Activated CD8-positive, alpha-beta memory T cell treated with anti-CD3 and anti-CD28 coated beads for 24 hours (primary cell): ENCODE measurements around the gene ZNF335.
"Not testable (repeated sequence)": the region's sequence is repeated elsewhere in the genome, so short reads cannot be mapped to it uniquely, and the experiment has no call there.

Source experiments
- DNase-seq: peaks from one replicate; pipeline ENCODE4 v3.0.0-alpha.2; 2020

The ZNF335 gene

DNA sequence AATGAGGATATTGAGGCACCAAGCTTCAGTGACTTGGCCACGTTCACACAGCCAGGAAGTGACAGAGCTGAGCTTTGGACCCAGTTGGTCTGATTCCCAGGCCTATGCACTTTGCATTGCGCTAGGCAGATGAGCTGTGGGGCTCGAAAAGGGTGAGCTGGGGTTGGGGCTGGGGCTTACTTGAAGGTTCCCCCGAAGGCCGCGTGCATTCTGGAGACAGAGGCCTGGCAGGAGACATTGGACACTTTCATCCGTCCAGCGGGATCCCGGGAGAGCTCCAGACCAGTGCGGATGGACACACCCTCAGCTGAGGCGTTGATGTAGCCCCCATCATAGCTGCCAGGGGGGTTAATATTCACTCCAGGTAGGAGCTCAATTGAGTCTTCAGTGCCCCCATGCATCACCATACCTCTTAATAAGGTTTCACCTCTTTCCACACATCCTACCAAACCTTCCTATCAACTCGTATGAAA, 62.6 kb downstream of the ZNF335 start:
- no peak for DNase-seq

DNA sequence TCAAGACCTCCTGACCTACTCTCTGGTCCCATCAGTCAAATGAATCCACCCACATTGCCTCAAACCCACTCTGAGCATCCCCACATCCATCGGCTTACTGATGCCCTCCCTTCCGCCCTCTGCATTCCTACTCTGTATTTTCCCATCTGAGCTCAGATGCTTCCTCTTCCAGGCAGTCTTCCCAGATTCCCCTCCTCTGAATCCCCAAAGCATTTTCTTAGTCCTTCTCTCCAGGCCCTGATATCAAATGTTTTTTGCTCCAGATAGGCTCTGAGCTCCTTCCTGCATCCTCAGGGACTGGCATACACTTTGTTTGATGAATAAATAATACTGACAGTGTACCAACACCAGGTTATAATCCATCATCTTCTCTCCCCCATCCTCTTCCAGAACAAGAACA, 63.9 kb downstream of the ZNF335 start:
- no peak for DNase-seq

DNA sequence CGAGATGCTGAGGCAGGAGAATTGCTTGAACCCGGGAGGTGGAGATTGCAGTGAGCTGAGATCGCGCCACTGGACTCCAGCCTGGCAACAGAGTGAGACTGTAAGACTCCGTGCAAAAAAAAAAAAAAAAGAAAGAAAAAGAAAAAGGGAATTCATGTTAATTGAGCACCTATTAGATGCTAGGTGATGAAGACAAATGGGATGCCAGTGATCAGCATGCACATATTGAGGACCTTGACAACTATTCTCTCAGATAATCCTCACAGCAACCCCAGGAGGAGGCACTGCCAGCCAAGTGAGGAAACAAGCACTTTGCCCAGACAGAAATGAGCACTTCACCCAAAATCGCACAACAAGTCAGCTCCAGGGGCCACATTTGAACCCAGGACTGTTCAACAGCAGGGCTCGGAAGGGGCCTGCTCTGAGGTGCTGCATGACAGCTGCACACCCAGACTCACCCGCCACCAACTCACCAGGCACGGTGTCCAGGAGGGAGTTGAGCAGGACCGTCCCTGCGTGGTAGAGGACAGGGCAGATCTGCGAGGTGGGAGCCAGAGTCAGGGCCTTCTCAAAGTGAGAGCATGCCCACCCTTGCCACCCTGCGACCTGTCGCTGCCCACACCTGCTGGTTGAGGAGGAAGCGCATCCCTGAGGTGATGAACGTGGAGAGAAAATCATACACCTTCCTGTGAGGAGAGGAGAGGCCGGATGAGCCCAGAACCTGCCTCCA, 64.6 kb downstream of the ZNF335 start:
- DNase-seq: no peak

DNA sequence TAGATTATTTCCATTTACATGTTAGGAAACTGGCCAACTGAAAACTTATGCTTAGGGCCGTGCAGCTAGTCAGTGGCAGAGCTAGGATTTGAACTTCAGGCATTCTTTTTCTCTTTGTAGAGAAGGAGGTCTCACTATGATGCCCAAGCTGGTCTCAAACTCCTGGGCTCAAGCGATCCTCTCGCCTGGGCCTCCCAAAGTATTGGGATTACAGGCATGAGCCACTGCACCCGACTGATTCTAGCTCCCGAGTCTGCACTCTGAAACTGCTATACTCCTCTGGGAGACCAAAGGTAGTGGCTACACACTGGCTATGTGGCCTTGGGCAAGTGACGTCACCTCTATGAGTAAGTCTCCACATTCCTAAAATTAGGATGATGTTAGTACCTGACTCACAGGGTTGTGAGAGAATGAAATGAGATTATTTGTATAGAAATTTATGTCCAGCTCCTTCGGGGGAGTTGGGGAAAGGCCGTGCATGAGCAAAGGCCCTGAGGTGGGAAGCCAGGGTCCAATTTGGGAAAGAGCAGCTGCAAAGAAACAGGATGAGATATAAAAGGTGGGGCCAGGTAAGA, 66.4 kb downstream of the ZNF335 start:
- DNase-seq: no peak

DNA sequence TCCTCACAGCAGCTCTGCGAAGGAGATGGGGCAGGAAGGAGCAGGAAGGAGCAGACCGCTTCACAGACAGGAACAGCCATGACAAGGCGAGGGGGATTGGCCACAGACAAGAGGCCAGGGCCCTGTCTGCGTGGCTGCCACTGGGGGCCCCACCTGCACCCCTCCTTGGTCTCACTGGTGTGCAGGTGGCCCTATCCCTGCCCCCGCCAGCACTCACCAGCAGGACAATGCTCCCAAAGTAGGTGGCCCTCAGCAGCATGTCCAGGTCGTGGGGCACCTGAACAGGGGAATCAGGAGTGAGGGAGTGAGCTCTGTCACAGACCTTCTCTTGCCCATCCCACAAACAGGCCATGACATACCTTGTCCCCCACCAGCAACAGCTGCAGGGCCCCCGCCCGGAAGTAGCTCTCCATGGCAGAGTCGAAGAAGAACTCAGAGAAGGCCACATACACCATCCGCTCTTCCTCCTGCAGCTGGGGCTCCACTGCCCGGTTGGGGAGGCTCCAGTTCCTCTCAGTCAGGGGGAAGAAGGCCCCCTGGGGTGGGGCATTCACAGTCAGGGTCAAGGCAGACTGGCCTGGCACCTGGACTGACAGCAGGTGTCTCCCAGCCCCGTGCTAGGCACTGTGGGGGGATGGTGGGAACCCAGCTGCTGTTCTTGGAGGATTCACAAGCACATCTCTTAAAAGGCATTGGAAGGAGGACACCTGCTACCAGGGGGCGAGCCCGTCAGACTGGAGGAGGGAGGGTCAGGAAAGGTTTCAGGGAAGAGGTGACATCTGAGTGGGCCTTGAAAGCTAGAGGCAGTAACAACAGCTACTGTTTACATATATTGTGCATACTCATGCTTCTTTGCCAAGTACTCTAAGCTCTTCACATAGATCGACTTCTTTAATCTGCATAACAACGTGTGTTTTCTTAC, 67.2 kb downstream of the ZNF335 start:
- no peak for DNase-seq

DNA sequence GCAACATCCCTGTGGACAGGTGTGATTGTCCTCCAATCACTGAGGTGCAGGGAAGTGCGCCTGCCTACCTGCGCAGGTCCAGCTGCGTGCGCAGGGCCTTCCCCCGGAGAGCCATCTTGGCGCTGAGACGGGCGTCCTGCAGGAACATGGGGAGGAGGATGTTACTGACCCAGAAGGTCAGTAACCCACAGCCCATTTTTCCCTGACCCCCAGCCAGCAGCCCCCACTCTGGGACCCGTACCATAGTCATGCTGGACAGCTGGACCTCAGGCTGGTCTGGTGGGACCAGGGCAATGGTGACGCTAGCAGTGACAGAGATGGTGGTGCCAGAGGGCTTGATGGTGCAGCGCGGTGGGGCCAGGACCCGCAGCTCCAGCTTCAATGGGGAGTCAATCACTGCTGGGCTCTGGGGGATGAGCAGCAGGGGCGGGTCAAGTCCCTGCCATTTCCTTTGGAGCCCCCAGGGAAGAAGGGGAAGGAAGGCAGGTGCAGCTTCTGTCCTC, 69.8 kb downstream of the ZNF335 start:
- no peak for DNase-seq

DNA sequence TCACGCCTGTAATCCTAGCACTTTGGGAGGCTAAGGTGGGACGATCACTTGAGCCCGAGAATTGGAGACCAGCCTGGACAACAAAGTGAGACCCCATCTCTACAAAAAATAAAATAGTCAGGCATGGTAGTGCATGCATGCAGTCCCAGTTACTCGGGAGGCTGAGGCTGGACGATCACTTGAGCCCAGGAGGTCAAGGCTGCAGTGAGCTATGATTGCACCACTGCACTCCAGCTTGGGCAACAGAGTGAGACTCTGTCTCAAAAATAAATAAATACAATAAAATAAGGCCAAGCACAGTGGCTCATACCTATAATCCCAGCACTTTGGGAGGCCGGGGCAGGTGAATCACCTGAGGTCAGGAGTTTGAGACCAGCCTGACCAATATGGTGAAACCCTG, 70.7 kb downstream of the ZNF335 start:
- DNase-seq: not testable (repeated sequence)

DNA sequence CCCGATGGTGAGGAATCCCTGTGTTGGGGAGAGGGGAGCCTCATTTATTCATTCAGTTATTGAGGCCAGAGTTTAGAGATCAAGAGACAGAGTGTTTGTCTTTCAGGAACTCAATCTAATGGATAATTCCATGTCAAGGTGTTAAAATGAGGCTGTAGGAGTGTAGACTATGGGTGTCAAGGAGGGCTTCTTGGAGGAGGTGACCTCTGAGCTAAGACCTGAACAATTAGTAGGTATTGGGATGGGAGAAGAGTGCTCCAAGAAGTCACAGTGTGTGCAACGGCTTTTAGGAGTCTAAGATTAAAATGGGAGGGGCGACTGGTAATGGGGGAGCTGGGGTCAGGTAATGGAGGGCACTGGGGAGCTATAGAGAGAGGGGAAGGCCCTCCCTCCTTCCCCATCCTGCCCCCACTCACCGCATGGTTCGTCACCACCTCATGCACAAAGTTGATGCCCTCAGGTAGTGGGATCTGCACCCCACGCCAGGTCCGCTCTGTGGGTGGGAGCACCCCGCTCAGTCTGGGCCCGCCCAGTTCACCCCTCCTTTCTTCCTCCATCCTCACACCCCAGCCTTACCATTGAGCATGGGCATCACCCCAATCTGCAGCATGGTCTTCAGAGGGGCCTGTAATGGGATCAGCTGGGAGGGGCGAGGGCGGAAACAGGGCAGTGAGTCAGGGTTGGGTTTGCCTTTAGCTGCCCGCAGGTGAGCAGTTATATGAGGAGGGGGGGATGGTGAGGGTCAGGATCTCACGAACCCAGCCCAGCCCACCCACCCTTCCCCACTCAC, 72.8 kb downstream of the ZNF335 start:
- DNase-seq: no peak
